Measurements from ENCODE around the gene SERGEF. TPM values are rescaled to one million over a fixed set of nuclear protein-coding genes. Genes with fewer than 3 reads are reported as not detected.
A peak's percentile ranks its signal among the peaks of the same experiment; 100 is the strongest.

SERGEF gene
- total RNA-seq, 1 experiment from 2014 or later = 28.5 TPM

DNA sequence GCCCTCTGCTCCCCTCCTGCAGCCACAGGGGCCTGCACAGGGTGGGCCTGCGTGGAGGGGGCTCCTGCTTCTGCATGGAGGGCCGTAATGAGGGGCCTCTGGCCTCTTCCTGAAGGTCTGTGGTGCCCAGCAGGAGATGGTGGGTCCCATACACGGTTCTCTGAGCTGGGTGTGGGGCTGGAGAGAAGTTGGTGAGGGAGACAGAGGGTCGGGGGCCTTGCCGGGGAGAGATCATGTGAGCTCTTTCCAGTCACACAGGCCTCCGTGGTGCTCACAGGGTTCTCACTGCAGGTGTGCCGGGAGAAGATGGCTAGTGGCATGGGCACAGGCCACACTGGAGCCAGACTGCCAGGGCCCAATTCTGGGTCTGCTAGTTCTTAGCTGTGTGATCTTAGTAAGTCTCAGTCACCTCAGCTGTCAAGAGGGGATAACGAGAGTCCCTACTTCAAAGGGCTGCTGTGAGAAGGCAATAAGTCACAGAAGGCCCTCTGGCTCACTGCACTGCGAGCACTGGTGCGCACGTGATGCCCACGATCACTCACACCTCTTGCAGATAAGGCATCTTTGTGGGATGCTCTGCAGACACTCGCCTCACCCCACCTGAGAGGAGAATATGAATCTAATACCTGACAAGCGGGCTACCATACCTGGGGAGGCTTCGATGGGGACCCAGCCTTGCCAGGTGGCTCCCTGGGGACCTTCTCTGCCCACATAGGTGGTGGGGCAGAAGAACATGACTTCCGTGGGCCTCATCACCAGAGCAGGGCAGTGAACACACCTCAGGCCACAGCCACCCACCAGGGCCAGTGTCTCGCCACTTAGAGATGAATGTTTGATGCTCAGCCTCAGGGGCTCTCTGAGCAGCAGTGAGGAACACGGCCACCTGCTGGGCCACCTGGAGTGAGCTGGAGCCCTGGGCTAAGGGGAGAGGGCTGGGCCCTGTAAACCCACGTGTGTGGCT, 263.8 kb downstream of the SERGEF start:
- DNase-seq (ENCODE audit: low read depth) = no peak

DNA sequence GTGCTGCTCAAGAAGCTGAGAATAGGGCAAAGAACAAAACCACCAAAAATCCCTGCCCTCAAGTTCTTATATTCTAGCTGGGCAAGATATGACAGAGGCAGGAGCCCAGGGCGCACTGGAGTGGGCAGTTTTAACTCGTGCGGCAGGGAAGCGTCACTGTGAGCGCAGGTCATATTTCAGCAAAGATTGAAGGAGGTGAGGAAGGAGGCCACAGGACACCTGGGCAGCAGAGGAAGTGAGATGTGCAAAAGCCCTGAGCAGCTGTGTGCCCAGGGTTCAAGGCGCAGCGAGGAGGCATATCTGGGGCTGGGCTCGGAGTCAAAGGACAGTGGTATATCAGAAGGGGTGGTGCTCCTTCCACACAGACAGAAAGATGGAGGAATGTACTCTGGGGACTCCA, 264.8 kb downstream of the SERGEF start:
- no peak for DNase-seq (ENCODE audit: low read depth)

- DNase-seq (ENCODE audit: low read depth) = peak; percentile 45
Measured at GRCh38 chr11:17747131-17747955, 265.5 kb downstream of the SERGEF start.

- no peak for DNase-seq (ENCODE audit: low read depth)
Measured at GRCh38 chr11:17746096-17746495, 266.8 kb downstream of the SERGEF start.

DNA sequence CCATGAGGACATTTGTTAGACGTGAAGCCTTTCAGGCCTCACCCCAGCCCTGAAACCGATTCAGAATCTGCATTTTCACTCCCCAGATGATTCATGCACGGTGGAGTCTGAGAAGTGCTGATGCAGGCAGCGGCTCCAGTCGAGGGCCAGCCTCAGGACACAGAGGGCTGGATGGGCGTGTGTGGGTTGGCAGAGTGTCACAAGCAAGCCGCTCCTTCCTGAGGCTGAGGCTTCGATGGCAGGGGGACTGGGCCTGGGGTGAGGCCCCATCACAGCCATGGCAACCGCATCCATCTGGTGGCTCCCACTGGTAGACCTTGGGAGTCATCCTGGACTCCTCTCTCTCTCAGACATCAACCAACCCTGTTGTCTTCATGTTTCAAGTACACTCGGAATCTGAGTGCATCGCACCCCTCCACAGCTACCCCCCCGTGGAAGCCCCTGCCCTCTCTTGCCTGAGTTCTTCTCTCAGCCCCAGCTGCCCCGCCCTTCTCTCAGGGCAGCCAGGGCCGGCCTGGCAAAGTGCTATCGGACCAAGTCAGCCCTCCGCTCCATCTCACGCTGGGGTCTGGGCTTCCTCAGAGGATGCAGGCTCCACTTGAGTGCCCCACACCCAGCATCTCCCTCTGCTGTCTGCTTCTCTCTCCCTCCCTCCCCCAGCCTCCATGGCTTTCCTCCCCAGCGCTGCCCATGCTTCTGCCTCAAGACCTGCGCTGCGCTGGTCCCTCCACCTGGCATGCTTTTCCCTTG, 267.6 kb downstream of the SERGEF start:
- DNase-seq (ENCODE audit: low read depth) = peak; percentile 21

- peak; percentile 61 for DNase-seq (ENCODE audit: low read depth)
Measured at GRCh38 chr11:17744151-17744940, 268.5 kb downstream of the SERGEF start.

DNA sequence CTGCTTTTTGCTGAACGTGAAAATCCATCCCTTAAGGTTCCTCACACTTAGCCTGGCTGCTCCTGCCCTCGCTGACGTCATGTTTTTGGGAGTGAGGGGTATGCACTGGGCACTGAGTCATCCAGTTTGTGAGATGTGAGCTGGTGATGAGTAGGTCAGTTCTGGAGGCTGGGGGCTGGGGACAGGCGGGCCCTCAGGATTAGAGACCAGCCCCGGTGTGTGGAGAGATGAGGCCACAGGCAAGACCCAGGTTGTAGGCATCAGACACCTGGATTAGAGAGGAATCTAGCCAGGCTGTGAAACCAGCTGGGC, 269.1 kb downstream of the SERGEF start:
- peak; percentile 78 for DNase-seq (ENCODE audit: low read depth)

GRCh38 chr11:17743026-17743807, 269.6 kb downstream of the SERGEF start:
- DNase-seq (ENCODE audit: low read depth) = no peak

- no peak for DNase-seq (ENCODE audit: low read depth)
Measured at GRCh38 chr11:17742019-17742418, 270.8 kb downstream of the SERGEF start.

DNA sequence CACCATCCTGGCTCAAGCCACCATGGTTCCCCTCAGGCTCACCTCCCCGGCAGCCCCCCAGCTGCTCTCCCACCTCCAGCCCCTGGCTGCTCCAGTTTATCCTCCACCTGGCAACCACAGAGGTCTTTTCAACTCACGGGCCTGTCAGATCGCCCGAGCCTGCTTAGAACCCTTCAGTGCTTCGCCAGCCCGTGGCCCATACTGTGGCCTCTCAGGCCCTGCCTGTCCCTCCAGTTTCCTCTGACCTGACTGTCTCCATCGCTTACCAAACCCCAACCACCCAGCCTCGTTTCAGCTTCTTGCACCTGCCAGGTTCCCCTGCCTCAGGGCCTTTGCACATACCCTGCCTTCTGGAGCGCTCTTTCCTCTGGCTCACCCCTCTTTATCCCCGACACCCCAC, 271.4 kb downstream of the SERGEF start:
- no peak for DNase-seq (ENCODE audit: low read depth)

DNA sequence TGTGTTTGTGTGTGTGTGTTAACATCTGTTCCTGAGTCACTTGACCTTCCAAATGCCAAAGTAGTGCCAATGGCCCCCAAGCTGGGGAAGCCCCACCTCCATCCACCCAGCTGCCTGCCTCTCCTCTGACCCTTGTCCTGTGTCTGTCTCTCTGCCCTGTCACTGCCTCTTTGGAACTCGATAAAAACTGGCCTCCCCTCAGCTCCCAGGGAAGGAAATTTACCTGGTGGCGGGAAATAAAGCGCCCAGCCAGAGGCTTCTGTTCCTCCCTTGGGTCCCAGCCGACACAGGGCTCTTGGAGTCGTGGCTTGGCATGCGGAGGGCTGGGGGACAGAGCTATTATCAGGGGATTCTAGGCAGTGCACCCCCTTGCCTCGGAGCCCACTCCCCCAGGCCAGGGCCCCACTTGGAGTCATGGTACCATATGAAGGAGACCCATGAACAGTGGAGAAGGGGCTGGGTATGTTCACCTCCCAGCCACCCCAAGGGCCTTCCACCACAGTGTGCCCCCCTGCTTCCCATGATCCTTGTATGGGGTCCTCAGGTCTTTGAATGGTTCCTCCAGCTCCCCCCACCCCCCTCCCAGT, 272.1 kb downstream of the SERGEF start:
- DNase-seq (ENCODE audit: low read depth) = no peak

DNA sequence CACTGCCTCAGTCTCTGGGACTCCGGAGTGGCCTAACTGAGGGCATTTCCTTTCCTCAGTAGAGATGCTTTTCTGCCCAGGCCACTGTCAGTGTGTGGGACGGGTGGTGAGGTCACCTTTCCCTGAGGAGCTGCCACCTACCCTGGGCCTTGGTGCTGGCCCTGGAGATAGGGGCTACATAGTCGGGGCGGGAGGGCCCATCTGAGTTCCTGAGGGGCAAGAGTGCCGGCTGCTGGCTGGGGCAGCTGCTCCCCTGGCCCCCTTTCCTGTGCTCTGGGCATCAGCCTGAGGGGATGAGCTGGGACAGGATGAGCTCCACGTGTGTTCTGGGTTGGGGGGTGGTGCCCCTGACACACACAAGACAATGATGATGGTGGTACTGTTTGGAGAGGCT, 272.9 kb downstream of the SERGEF start:
- DNase-seq (ENCODE audit: low read depth) = no peak

GRCh38 chr11:17738151-17738973, 274.5 kb downstream of the SERGEF start:
- no peak for DNase-seq (ENCODE audit: low read depth)

Other genes starting within 250 kb of the SERGEF start
- gene TPH1, start 33.2 kb upstream of the SERGEF start, total RNA-seq (2014; rRNA removed; shearing (Covaris generic)) = 0.64 TPM in 1 of 2 replicates, not detected in the other
- 23.7 and 35.6 TPM in 2 replicates for gene SAAL1, start 93.0 kb upstream of the SERGEF start, total RNA-seq (2014; rRNA removed; shearing (Covaris generic))
- gene MRGPRX3, start 119.5 kb upstream of the SERGEF start, total RNA-seq (2014; rRNA removed; shearing (Covaris generic)) = not detected in 2 replicates
- gene MRGPRX4, start 159.8 kb upstream of the SERGEF start, total RNA-seq (2014; rRNA removed; shearing (Covaris generic)) = not detected in 2 replicates
- not detected in 2 replicates for gene SAA4, start 223.8 kb upstream of the SERGEF start, total RNA-seq (2014; rRNA removed; shearing (Covaris generic))
- gene SAA2, start 235.6 kb upstream of the SERGEF start, total RNA-seq (2014; rRNA removed; shearing (Covaris generic)) = 0.47 and 3.3 TPM in 2 replicates

All from M059J (cell line).